K562 (cell line): ENCODE results near the gene TKT. TPM values are rescaled to one million over a fixed set of nuclear protein-coding genes. Genes with fewer than 3 reads are reported as not detected.

Source experiments
- ATAC-seq: fragments of 200-7000 bp; cut with Tn5 transposase; 3 replicates; pipeline ENCODE4 v1.9.1; 2020; ENCODE audit warnings: moderate library complexity
- BruUV-seq: library from RNA; stranded (reverse); fragments of 400-500 nt; replicated peaks from 2 replicates; lab custom pipeline; 2021; lab: Mats Ljungman, UMichigan
- CTCF ChIA-PET: fragments of 300-600 bp; formaldehyde crosslinking; extraction: SDS; loops from one replicate; lab custom pipeline; 2021; ENCODE audit warnings: low intra/inter-chr PET ratio; lab: Yijun Ruan, JAX
- POLR2A ChIA-PET: fragments of 300-600, 350-650 bp; sonication (Branson Sonifier 250); formaldehyde crosslinking; extraction: SDS; loops from one replicate; lab custom pipeline; 2021; ENCODE audit warnings: antibody characterized with exemption, inconsistent platforms; lab: Yijun Ruan, JAX
- DNase-seq, 4 experiments: peaks; one replicate each; pipeline versions ENCODE4 v3.0.0 to v3.0.0-alpha.2; 2011 to 2018; ENCODE audit warnings: low spot score in 3 of 4, mixed read lengths in 3 of 4; ENCODE audit errors: extremely low read depth in 1 of 4
- FAIRE-seq: peaks from 2 replicates; lab custom pipeline; 2011; peaks lifted over from hg19 to GRCh38; lab: Jason Lieb, UNC
- H2AFZ ChIP-seq: 2 replicates; pipeline ENCODE4 v1.6.0; 2011; ENCODE audit warnings: low read depth, low read length, control low read depth, inconsistent platforms
- H3K27ac ChIP-seq: fragments of 200-600 bp; 3 replicates; pipeline ENCODE4 v1.8.0; 2011; ENCODE audit warnings: low read depth, mild to moderate bottlenecking, control low read depth, inconsistent platforms, low read length, moderate library complexity, mixed read lengths; ENCODE audit errors: extremely low read depth
- H3K27me3 ChIP-seq, 2 experiments: fragments of 300-600 bp in 1 of 2; 2 replicates in 1 of 2; 3 replicates in 1 of 2; pipeline versions ENCODE4 v1.6.0 to v1.8.0; 2011; ENCODE audit warnings: inconsistent platforms in 2 of 2, low read length in 2 of 2, mild to moderate bottlenecking in 1 of 2, mixed read lengths in 1 of 2, moderate library complexity in 1 of 2; ENCODE audit not compliant: control insufficient read depth in 2 of 2, insufficient read depth in 2 of 2
- H3K36me3 ChIP-seq: fragments of 300-600 bp; 3 replicates; pipeline ENCODE4 v1.8.0; 2011; ENCODE audit warnings: mild to moderate bottlenecking, low read length, inconsistent platforms; ENCODE audit not compliant: control insufficient read depth, insufficient read depth
- H3K4me1 ChIP-seq, 2 experiments: fragments of 200-600 bp in 1 of 2; replicated peaks in 1 of 2; 2 replicates in 1 of 2; 3 replicates in 1 of 2; pipeline versions ENCODE4 v1.5.1 to v1.8.0; 2011; ENCODE audit warnings: inconsistent platforms in 2 of 2, low read length in 2 of 2, mild to moderate bottlenecking in 1 of 2, mixed read lengths in 1 of 2, moderate library complexity in 1 of 2; ENCODE audit not compliant: control insufficient read depth in 2 of 2, insufficient read depth in 2 of 2
- H3K4me2 ChIP-seq: 2 replicates; pipeline ENCODE4 v1.6.1; 2011; ENCODE audit warnings: low read length, control low read depth, inconsistent platforms, mixed read lengths; ENCODE audit not compliant: insufficient read depth
- H3K4me3 ChIP-seq: fragments of 200-600 bp; sonication (generic), shearing (Covaris generic); 2 replicates; pipeline ENCODE4 v1.5.1; 2016; ENCODE audit warnings: control low read depth, inconsistent platforms
- H3K79me2 ChIP-seq: fragments of 200-600 bp; 3 replicates; pipeline ENCODE4 v1.8.0; 2011; ENCODE audit warnings: low read length, inconsistent platforms; ENCODE audit not compliant: control insufficient read depth, insufficient read depth
- H3K9ac ChIP-seq, 2 experiments: 2 replicates each; pipeline versions ENCODE4 v1.6.0 to v1.6.1; 2011; ENCODE audit warnings: low read depth in 2 of 2, low read length in 2 of 2, control low read depth in 1 of 2, inconsistent platforms in 1 of 2, mild to moderate bottlenecking in 1 of 2, mixed read lengths in 1 of 2; ENCODE audit not compliant: insufficient read depth in 1 of 2
- H3K9me1 ChIP-seq: one replicate; pipeline ENCODE4 v1.6.0; 2011; ENCODE audit warnings: inconsistent platforms, mild to moderate bottlenecking, low read length, moderate library complexity; ENCODE audit not compliant: control insufficient read depth, insufficient read depth
- H3K9me3 ChIP-seq: replicated peaks from 2 replicates; pipeline ENCODE4 v1.5.1; 2011; ENCODE audit warnings: low read depth, low read length, inconsistent platforms; ENCODE audit not compliant: control insufficient read depth, insufficient read depth
- H4K20me1 ChIP-seq: replicated peaks from 2 replicates; pipeline ENCODE4 v1.6.1; 2011; ENCODE audit warnings: low read length, inconsistent platforms, mixed read lengths; ENCODE audit not compliant: control insufficient read depth, insufficient read depth
- CBFA2T2 ChIP-seq: fragments of 450-650 bp; conservative IDR thresholded peaks from 2 replicates; pipeline ENCODE4 v1.6.1; 2017; ENCODE audit warnings: mild to moderate bottlenecking
- E2F3 ChIP-seq: fragments of 250-450 bp; sonication (Bioruptor Pico); IDR thresholded peaks from 2 replicates; pipeline ENCODE4 v1.4.0; 2020; ENCODE audit warnings: mild to moderate bottlenecking
- ETS1 ChIP-seq: conservative IDR thresholded peaks from 2 replicates; pipeline ENCODE4 v1.6.1; 2011; ENCODE audit warnings: low read depth, mild to moderate bottlenecking, low read length; ENCODE audit not compliant: control insufficient read depth
- KHSRP ChIP-seq: fragments of 450-650 bp; IDR thresholded peaks from 2 replicates; pipeline ENCODE4 v1.6.1; 2017
- THAP12 ChIP-seq: fragments of 250-450 bp; sonication (Bioruptor Pico); IDR thresholded peaks from 2 replicates; pipeline ENCODE4 v1.9.0; 2021; ENCODE audit warnings: mild to moderate bottlenecking, inconsistent platforms
- ZBTB17 ChIP-seq: fragments of 450-650 bp; formaldehyde crosslinking; IDR thresholded peaks from 2 replicates; pipeline ENCODE4 v1.4.0; 2020; ENCODE audit warnings: mild to moderate bottlenecking
- ZFP1 ChIP-seq: fragments of 450-650 bp; formaldehyde crosslinking; IDR thresholded peaks from 2 replicates; pipeline ENCODE4 v1.4.0; 2020; ENCODE audit warnings: mild to moderate bottlenecking, mixed read lengths
- WGBS: fragments of 100-300 bp; shearing (Covaris generic); methylation state at CpG from one replicate; pipeline ENCODE4 v1.1.6; 2016; ENCODE audit warnings: low coverage, mixed read lengths; ENCODE audit not compliant: insufficient coverage; ENCODE audit errors: missing lambda C conversion rate; 5-methylcytosine and 5-hydroxymethylcytosine counted together
- in situ Hi-C: fragments of 300-500 bp; cut with MboI; formaldehyde crosslinking; loops from 4 replicates; pipeline ENCODE4 v1.15.0; 2018; ENCODE audit warnings: inconsistent platforms, mixed read lengths
- intact Hi-C: fragments of 100-400 bp; cut with micrococcal nuclease; formaldehyde crosslinking; loops from 2 replicates; pipeline ENCODE4 v1.14.2; 2022
- polyA plus RNA-seq, 8 experiments: library from polyadenylated mRNA; depleted of rRNA in 4 of 8; stranded (reverse) in 5 of 8; unstranded in 3 of 8; fragments of >200 nt; fragmentation: Nextera tagmentation in 2 of 8; fragmentation: Illumina TruSeq in 1 of 8; extraction: Ambion mirVana in 2 of 8; extraction: Trizol in 1 of 8; gene quantifications; 2 replicates each; pipeline versions ENCODE4 v1.2.1 to v1.2.3, GENCODE V29; 2011 to 2014; ENCODE audit warnings: inconsistent platforms in 1 of 8, missing spikeins in 1 of 8
- total RNA-seq, 7 experiments: library from RNA; depleted of rRNA in 6 of 7; stranded (reverse); fragments of >200 nt in 6 of 7; fragmentation: Illumina TruSeq in 2 of 7; extraction: Trizol in 2 of 7; gene quantifications; 2 replicates each; pipeline versions ENCODE4 v1.2.1 to v1.2.3, GENCODE V29; 2011 to 2021; ENCODE audit warnings: low replicate concordance in 1 of 7

Gene TKT
- total and polyA plus RNA-seq, 9 of the 15 experiments (the other 6 are each of a cell fraction or from before 2014, with no cell fraction given): 58.1 to 401 (median 187) TPM

GRCh38 chr3:53230041-53230621, 25.7 kb downstream of the TKT start:
- WGBS: 64% methylated on average over 5 of the region's 16 CpGs
- H3K9me3 ChIP-seq: no peaks in the 10 kb centered on the region
- no peaks in the 10 kb centered on the region for H4K20me1 ChIP-seq
- ATAC-seq (peak; percentile 53), FAIRE-seq (no peak), DNase-seq (peak in 1 of 4 experiments; percentile 20)
- intact Hi-C loops (no loop called here), in situ Hi-C loops (no loop called here)
- no peak overlapping the region for H3K27ac ChIP-seq
- no peak overlapping the region for H3K9ac ChIP-seq
- H3K4me1 ChIP-seq: peaks cover 0 to 9% of the 10 kb centered on the region in 2 experiments; a peak in 2 of 5 replicates
- no peak for TF ChIP-seq E2F3
- no peak for TF ChIP-seq ZBTB17 (CRISPR knock-in tag)
- TF ChIP-seq ETS1: no peak
- no peak for TF ChIP-seq CBFA2T2
- no peak for TF ChIP-seq THAP12
- no peak for TF ChIP-seq KHSRP
- TF ChIP-seq ZFP1 (CRISPR knock-in tag): no peak
- no peak overlapping the region for H3K4me2 ChIP-seq
- no peaks in the 10 kb centered on the region; the same call in 2 of the 3 replicates for H3K79me2 ChIP-seq
- H3K4me3 ChIP-seq: no peak overlapping the region
- H3K9me1 ChIP-seq: no peaks in the 10 kb centered on the region
- H3K27me3 ChIP-seq: no peaks in the 10 kb centered on the region
- CTCF ChIA-PET: no interaction called here
- H3K36me3 ChIP-seq: peaks cover 99% of the 10 kb centered on the region
- POLR2A ChIA-PET: interaction anchor here (1.0 kb wide), 1 partner anchor 24 kb away, joined by 4 read pairs; no protein-coding TSS in a partner anchor
- no peak overlapping the region for H2AFZ ChIP-seq
- no TSS peak for BruUV-seq
